HG02588 (cell line): ENCODE measurements around the gene NATD1.

Source experiments
- ATAC-seq: cut with Tn5 transposase; IDR thresholded peaks from one replicate; pipeline ENCODE4 v1.9.1; 2021; ENCODE audit warnings: mild to moderate bottlenecking, moderate library complexity; ENCODE audit not compliant: unreplicated experiment

The NATD1 gene

GRCh38 chr17:21252796-21253645 lies at the start of gene NATD1:
Gene NATD1, minus strand, starts transcription at chr17:21253410. Its CDS starts 146 bp downstream, at chr17:21253264.
- peak; percentile 76 for ATAC-seq

DNA sequence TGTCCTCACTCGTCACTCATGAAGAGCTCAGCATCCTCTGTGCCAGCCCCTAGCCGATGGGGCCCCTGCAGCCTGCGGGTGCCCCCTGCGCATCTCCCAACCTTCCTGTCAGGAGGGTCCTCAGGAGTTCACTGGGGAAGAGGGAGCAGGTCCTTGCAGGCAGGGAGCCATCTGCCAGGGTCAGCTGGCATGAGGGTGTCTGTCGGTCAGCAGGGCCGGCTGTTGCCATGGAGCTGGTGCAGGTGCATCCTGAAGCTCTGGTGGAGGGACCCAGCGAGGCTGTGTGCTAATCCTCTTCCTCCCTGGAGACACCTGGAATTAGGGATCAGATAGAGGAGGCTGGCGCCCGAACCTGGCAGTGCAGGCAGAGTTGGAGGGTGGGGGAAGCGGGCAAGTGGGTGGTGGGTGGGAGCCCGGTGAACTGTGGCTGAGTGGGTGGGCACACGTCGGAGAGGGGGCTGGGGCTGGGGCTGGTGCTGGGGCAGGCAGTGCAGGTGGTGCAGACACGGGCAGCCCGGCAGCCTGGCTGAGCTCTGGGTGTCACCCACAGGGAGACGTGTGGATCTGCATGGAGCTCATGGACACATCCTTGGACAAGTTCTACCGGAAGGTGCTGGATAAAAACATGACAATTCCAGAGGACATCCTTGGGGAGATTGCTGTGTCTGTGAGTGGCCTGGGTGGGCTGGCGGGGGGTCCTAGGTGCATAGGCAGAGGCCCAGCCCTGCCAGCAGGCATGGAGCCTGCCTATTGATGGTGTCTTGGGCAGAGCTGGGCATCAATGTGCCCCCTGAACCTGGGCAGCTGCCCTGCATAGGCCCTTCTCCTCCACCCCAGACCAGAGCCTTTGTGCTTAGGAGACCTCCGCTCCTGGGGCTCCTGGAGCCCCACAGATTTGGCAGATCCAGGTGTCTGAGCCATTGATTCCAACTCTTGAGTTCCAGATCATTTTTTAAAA lies 48.7 kb upstream of the NATD1 start:
- no peak for ATAC-seq

DNA sequence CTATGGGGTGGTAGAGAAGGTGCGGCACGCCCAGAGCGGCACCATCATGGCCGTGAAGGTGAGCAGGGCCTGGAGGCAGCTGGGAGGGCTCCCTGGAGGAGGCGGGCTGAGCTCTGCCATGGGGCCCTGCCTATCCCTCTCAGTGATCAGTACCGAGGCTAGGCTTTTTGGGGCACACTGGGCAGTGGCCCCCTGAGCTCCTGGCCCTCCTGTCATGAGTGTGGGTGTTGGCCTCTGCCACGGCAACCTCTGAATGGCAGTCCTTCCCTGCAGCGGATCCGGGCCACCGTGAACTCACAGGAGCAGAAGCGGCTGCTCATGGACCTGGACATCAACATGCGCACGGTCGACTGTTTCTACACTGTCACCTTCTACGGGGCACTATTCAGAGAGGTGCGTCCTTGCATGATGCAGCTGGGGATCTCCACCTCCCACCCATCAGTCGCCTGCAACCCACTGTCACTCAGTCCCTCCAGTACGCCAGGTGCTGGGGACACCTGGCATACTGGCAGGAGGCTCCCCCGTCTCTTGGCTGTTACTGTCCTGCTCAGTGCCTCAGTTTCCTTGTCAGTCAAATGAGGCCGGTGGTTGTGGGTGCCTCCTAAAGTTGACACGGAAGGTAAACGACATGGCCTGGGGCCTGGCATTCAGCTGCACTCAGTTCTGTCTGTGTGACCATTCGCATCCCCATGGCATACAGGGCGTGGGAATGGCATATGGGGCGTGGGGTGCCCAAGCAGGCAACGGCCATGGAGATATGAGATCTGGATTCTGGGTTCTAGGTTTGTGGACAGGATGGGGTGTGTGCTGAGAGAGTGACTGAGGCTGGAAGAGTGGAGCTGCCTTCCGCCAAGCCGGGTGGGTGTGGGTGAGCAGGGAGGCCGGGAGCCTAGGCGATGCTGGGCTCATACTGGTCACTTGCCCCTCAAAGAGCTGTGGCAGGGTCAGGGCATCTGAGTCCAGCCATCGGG lies 47.7 kb upstream of the NATD1 start:
- no peak for ATAC-seq

DNA sequence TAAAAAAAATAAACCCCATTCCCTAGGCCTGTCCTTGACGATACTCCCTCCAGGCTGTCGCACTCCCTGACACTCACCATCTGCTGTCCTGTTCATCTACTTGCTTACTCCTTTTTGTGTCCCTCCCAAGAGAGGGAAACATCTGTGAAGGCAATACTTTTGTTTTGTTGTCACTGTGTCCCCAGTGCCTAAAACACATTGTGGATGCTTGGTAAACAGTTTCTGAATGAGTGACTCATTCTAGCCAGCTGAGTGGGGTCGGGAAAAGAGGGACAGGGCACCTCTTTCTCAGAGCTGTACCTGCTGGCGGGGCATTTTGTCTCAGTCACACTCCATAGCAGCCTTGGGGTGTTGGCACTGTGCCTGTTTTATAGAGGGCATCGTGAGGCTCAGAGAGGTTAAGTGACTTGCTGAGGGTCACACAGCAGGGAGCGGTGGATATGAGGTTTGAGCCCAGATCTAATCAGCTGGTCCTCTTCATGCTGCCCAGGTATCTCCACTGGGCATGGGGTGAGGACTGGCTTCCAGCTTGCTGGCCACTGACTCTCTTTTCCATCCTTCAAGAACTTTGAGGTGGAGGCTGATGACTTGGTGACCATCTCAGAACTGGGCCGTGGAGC lies 46.9 kb upstream of the NATD1 start:
- ATAC-seq: no peak

DNA sequence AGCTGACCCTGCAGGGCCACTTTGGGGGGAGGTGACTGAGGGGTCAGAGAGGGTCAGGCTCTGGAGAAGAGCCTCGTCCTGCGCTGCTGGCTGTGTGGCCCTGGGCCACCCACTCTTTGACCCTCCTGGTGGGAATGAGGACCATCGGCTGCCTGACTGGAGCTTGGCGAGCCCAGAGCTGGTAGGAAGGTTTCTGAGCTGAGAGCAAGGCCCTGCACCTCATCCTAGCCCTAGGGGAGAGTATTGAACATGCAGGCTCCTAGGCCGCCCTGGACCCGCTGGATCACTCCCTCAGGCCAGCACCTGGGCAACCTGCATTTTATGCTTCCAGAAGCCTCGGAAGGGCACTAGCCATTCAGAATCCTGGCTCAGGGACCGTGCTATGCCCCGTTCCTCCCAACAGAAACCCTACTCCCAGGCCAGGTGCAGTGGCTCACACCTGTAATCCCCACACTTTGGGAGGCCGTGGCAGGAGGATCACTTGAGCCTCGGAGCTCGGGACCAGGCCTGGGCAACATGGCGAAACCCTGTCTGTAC lies 45.8 kb upstream of the NATD1 start:
- no peak for ATAC-seq

GRCh38 chr17:21298056-21298982 lies 45.1 kb upstream of the NATD1 start:
- ATAC-seq: no peak

DNA sequence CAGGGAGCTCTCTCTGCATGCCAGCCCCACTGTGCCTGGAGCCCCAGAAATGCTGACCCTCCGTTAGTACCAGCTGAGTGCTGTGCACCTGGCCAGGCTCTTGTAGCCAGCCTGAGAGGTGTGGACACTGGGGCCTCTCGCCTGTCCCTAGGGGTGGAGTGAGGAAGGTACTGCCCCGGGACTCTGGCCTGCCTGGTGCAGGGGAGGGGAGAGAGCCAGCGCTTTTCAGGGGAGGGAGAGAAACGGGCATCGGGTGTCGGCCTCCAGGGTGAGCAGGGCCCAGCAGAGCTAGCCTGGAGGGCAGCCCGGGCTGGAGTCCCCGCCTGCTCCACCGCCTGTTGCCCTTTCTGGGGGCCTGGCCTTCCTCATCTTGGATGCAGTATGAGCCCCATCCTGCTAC lies 44.4 kb upstream of the NATD1 start:
- ATAC-seq: no peak

DNA sequence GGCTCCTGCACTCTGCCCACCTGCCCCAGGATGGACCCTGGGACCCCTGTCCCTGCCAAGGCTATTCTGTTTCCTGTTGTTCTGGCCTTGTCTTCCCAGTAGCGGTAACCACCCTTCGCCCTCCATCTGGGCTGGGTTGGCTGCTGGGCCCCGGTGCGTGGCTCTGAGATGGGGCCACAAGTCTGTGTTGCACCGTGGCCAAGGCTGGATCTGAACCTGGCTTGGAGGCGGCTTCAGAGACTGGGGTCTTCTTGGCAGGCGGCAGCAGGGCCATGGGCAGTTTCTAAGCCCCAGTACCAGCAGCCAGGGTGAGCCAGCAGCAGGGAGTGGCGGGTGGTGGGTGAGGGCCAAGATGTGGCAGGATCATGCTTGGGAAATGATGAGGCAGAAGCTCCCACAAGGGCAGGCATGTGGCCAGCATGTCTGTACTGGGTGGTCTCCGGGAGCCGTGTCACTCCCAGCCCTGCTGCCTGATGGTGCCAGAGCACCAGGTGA lies 43.9 kb upstream of the NATD1 start:
- ATAC-seq: no peak

DNA sequence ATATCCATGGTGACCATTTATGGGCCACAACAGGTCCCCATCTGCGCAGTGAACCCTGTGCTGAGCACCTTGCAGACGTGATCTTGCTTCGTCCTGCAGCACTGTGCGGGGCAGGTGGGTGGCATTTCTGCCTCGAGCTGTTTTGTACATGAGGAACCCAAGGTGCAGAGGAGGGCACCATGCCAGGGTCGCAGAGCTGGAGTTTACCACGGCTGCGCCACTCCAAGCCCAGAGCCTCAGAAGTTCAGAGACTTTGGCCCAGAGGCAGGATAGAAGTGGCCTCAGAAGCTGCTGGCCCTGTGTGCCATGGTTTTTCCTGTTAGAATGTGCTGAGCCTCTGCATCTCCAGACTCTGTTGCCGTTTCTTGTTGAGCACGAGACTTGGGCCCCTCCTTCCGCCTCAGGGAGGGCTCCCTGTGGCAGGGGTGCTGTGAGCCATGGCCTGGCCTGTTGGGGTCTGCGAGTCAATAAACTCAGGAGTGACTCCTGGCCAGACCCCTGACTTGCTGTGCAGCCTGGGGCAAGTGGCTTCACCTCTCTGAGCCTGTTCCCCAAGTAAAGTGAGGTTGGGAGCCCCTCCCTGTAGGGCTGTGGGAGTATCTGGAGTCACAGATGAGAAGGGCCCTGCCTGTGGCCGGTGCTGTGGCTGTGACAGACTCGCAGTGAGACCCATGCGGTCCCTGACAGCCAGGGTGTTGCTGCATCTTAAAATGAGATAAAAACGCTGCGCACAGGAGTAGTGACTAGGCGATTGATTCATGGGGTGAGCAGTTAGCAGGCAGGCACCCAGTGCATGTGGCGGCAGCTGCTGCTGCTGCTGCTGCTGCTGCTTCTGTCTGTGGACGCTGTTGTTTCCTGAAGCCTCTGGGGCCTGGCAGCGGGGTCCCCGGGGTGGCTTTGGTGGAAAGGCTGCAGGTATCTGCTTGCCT lies 43.2 kb upstream of the NATD1 start:
- no peak for ATAC-seq

- no peak for ATAC-seq
Observed at GRCh38 chr17:21295036-21295952, 42.1 kb upstream of the NATD1 start.

- no peak for ATAC-seq
Observed at GRCh38 chr17:21294321-21295035, 41.3 kb upstream of the NATD1 start.

- no peak for ATAC-seq
Observed at GRCh38 chr17:21293831-21294210, 40.6 kb upstream of the NATD1 start.

- ATAC-seq: no peak
Observed at GRCh38 chr17:21292867-21293830, 39.9 kb upstream of the NATD1 start.

GRCh38 chr17:21291862-21292261 lies 38.7 kb upstream of the NATD1 start:
- no peak for ATAC-seq

DNA sequence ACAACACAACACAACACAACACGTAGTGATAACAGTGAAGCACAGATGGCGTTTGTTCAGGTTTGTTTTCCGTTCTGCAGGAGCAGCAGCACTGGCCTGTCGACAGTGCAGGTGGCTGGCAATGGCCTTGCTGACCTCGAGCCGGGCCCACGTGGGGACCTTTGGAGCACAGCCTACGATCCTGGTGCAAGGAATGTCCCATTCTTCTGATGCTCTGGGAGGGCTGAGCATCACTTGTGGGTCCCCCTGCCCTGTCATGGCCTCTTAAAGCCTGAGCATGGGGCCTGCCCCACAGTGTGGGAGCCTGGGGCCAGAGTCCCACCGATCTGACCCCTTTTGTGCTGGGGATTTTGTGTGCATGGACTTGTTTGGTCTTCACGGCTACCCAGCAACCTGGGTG lies 38.1 kb upstream of the NATD1 start:
- no peak for ATAC-seq
